GM18951 (cell line): ENCODE data around the gene NEXMIF.

Source experiments
- POLR2A ChIP-seq: IDR thresholded peaks from 4 replicates; pipeline ENCODE4 v1.6.1; 2011; ENCODE audit warnings: mild to moderate bottlenecking; ENCODE audit not compliant: insufficient read length, insufficient read depth; ENCODE audit errors: extremely low read depth
- in situ Hi-C: fragments of 300-500 bp; cut with MboI; formaldehyde crosslinking; loops from one replicate; pipeline ENCODE4 v1.12.0; 2022; ENCODE audit warnings: low sequenced_read_pairs, mixed read lengths, inconsistent platforms; ENCODE audit not compliant: unreplicated experiment

The NEXMIF gene

DNA sequence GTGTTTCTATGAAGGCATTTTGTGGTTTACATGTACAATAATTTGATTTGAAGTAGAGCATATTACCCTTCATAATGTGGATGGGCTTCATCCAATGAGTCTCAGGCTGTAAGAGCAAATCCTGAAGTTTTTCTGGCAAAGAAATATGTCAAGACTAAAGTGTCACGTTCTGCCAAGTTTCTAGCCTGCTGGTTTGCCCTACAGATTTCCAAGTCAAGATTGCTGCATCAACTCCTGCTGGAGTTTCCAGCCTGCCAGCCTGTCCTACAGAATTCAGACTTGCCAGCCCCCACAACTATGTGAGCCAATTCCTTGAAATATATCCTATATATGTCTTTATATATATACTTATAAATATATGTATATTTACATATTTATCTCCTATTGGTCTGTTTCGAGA lies 240.8 kb downstream of the NEXMIF start:
- in situ Hi-C loops = no loop called here

More for the DNA sequence above, 240.8 kb downstream of the NEXMIF start:
- TF ChIP-seq POLR2A = no peak
